Activated naive CD4-positive, alpha-beta T cell treated with anti-CD3 and anti-CD28 coated beads, Interleukin-2, amount 10 ng/mL, durations not matched to agents 7 days and 5 days (primary cell): Measurements from ENCODE around the gene PPIL6.
A peak's percentile ranks its signal among the peaks of the same experiment; 100 is the strongest.

Experiments
- CTCF ChIA-PET: fragments of 350-600 bp; sonication (Branson Sonifier 250); formaldehyde crosslinking; loops from one replicate; lab custom pipeline; 2021; ENCODE audit warnings: antibody characterized with exemption; lab: Charles Lee
- DNase-seq: peaks from one replicate; pipeline ENCODE4 v3.0.0-alpha.2; 2020
- H3K27ac Mint-ChIP-seq: one replicate; pipeline ENCODE4 v1.8.0; 2021; ENCODE audit warnings: mild to moderate bottlenecking, moderate library complexity, mixed read lengths
- H3K27me3 Mint-ChIP-seq: one replicate; pipeline ENCODE4 v1.8.0; 2021; ENCODE audit warnings: mild to moderate bottlenecking, mixed read lengths
- H3K36me3 Mint-ChIP-seq: one replicate; pipeline ENCODE4 v1.8.0; 2021; ENCODE audit warnings: mixed read lengths
- H3K4me1 Mint-ChIP-seq: one replicate; pipeline ENCODE4 v1.8.0; 2021; ENCODE audit warnings: mixed read lengths
- H3K4me3 Mint-ChIP-seq: one replicate; pipeline ENCODE4 v1.8.0; 2021; ENCODE audit warnings: mild to moderate bottlenecking, moderate library complexity, mixed read lengths
- H3K9me3 Mint-ChIP-seq: one replicate; pipeline ENCODE4 v1.8.0; 2021; ENCODE audit warnings: mixed read lengths

PPIL6 gene

DNA sequence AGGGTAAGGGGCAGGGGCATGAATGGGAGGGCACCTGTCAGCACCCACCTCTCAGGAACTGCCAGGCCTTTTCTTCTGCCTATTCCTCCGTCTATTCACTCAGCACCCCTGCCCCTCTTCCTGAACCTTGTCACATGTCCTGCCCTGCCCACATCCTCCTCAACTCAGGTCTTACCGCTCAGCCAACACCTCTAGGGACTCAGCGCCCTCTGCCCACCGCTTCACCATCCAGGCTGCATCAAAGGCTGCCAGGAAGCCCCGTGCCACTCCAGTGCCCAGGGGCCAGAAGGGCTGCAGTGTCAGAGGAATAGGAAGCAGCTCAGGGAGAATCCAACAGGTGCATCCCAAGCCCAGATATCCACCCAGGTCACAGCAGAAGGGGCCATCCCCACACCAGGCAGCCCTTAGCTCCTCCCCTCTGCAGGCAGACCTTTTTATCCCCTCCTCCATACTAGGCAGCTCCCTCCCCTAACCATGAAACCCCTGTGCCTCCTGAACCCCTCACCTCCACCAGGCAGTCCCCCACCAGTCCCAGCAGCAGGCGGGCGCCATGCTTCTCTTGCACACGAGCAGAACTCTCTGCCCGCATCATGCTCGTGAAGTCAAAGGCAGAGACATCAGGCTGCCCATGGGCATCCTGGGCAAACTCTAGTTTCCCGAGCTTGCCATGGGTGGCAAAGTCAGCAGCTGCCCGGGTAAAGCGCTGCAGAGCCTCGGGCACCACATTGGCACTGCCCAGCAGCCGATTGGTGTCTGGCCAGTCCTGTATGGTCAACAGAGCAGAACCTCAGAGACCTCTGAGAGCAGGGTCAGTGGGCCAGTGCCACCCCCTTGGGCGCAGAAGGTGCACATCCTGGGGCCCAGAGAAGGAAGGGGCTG, 9.6 kb upstream of the PPIL6 start:
- Mint-ChIP-seq H3K27me3 (no peaks in the 10 kb centered on the region), H3K4me1 (peaks cover 69% of the 10 kb centered on the region), H3K36me3 (peaks cover 52% of the 10 kb centered on the region), H3K27ac (peak overlapping the region; percentile 25), H3K9me3 (no peaks in the 10 kb centered on the region), H3K4me3 (peak overlapping the region; percentile 24)
- peak; percentile 66 for DNase-seq
- CTCF ChIA-PET = interaction anchor here (1.0 to 1.2 kb wide), 2 partner anchors 9 to 262 kb away, joined by 3 read pairs; partner anchors contain the start of genes PPIL6 and SMPD2

DNA sequence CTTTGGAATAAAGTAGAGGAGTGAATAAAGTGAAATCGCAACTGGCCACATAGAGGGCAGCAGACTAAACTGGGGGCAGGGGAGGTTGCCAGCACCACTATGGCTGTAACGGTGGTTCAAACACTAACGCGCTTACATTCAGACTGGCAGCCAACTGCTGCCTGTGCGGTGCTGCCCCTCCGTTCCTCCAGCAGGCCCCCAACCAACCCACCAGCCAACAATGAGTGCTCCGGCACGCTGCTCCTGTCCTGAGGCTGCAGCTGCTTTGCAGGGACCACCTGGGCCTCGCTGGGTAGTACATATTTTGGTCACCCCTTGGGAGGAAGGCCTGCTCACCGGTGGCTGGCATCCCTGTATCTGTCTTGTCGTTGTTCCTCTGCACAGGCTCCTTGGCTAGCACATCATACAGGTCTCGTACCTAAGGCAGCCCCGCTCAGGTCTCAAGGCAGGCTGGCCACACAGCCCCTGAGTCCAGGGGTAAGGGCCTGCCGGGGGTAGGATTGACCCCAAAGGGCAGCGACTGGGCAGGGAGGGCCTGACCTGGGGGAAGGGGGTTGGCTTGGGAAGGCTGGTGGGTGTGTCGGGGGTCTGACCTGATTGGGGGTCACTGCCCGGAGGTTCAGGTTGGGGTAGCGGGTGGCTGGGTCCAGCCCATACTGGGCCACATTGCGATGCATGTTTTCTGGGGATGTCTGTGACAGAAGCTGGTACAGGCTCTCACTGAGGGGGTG, 8.8 kb upstream of the PPIL6 start:
- H3K9me3 Mint-ChIP-seq = no peaks in the 10 kb centered on the region

DNA sequence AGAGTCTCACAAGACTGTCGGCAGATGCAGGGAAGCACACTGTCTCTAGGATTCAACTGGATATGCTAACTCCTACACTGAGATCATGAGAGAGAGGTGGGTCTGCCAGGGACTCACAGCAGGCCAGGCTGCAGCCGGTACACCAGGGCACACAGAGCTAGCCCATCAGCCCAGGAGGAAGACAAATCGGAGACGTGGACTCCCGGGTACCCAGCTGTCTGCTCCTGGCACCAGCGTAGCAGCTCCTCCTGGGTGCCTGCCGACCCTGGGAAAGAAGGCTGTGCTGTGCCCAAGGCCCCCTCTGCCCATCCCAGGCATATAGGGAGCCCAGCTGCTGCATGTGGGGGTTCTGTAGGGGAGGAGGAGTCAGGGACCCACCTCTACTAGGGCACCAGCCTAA, 8.2 kb upstream of the PPIL6 start:
- CTCF ChIA-PET = interaction anchor here (0.8 to 1.2 kb wide), 2 partner anchors 9 to 16 kb away, joined by 3 read pairs; no protein-coding TSS in a partner anchor
- Mint-ChIP-seq H3K9me3 (no peaks in the 10 kb centered on the region), H3K4me1 (peaks cover 58% of the 10 kb centered on the region), H3K4me3 (no peak overlapping the region), H3K36me3 (peaks cover 48% of the 10 kb centered on the region), H3K27ac (peak overlapping the region; percentile 50), H3K27me3 (no peaks in the 10 kb centered on the region)
- no peak for DNase-seq

More for the DNA sequence above, 8.8 kb upstream of the PPIL6 start:
- Mint-ChIP-seq H3K4me1 (peaks cover 64% of the 10 kb centered on the region), H3K27ac (peak overlapping the region; percentile 25), H3K36me3 (peaks cover 52% of the 10 kb centered on the region), H3K27me3 (no peaks in the 10 kb centered on the region), H3K4me3 (peak overlapping the region; percentile 24)
- no peak for DNase-seq
- CTCF ChIA-PET = interaction anchor here (0.8 to 1.2 kb wide), 2 partner anchors 8 to 15 kb away, joined by 3 read pairs; no protein-coding TSS in a partner anchor

DNA sequence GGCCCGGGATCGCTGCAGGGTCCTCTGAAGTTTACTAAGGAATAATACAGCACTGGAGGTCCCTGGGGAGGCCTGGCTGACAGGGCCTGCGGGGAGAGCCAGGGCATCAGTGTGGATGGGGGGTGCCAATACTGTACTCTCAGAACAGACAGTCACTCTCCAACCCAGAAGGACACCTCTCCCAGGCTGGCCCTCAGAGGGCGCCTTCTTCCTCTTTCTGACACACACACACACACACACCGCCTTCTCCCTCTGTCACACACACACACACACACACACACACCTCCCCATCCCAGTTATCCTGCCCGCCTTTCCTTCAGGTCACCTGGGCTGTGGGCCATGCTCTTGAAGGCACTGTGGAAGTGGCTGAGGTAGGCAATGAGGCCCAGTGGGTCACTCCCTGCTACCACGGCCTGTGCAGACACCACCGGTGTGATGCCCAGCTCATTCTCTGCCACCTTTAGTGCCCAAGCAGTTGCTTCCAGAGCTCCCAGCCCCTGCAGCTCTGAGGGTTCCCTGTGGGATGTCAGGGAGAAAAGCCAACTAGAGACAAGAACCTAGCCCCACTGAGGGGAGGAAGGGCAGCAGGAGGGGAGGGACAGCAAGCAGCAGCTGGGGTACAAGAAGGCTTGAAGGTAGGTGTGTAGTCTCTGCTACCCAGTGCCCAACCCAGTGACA, 7.6 kb upstream of the PPIL6 start:
- Mint-ChIP-seq H3K27me3 (no peaks in the 10 kb centered on the region), H3K4me1 (peaks cover 56% of the 10 kb centered on the region), H3K36me3 (peaks cover 51% of the 10 kb centered on the region), H3K27ac (peak overlapping the region; percentile 56), H3K4me3 (no peak overlapping the region), H3K9me3 (no peaks in the 10 kb centered on the region)
- CTCF ChIA-PET = interaction anchor here (0.8 to 1.2 kb wide), 2 partner anchors 9 to 16 kb away, joined by 3 read pairs; no protein-coding TSS in a partner anchor
- no peak for DNase-seq

DNA sequence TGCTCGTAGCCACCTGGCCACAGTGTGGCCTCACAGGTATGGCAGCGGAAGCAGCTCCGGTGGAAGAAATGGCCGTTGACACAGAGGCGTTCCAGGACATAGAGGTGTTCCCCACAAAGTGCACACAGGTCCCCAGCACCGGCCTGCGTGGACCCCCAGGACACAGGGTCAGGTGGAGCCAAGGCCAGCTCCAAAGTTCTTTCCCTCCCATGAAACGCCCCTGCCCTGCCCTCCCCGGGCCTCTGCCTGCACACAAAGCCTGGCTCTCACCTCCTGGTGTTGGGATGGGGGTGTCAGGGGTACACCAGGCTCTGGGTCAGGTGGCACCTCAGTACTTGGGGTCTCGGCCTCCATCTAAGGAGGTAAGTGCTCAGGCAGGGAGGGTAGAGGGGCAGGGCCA, 6.7 kb upstream of the PPIL6 start:
- Mint-ChIP-seq H3K4me3 (no peak overlapping the region), H3K27me3 (no peaks in the 10 kb centered on the region), H3K27ac (no peak overlapping the region), H3K4me1 (peaks cover 56% of the 10 kb centered on the region), H3K9me3 (no peaks in the 10 kb centered on the region), H3K36me3 (peaks cover 54% of the 10 kb centered on the region)
- CTCF ChIA-PET = interaction anchor here (0.6 kb wide), 1 partner anchor 8 kb away, joined by 3 read pairs; no protein-coding TSS in a partner anchor
- DNase-seq = no peak

DNA sequence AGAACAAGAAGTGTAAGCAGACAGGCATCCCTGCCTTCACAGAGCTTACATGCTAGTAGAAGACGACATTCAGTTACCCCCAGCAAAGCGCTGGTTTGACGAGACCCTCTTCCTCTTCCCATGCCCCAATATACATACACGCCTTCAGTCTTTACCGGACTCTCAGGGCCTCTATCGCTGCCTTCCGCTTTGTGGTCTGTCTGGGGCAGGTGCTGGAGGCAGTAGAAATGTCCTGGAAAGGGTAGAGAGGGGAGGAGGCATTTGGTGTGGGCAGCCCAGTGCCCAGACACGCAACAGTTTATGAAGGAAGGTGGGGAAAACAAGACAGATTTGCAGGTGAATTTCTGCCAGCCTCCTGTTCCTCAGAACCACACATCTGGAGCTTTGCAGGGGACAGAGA, 6.1 kb upstream of the PPIL6 start:
- Mint-ChIP-seq H3K9me3 (no peaks in the 10 kb centered on the region), H3K4me1 (peaks cover 56% of the 10 kb centered on the region), H3K27ac (peak overlapping the region; percentile 65), H3K36me3 (peaks cover 53% of the 10 kb centered on the region), H3K4me3 (no peak overlapping the region), H3K27me3 (no peaks in the 10 kb centered on the region)
- CTCF ChIA-PET = no interaction called here
- no peak for DNase-seq

DNA sequence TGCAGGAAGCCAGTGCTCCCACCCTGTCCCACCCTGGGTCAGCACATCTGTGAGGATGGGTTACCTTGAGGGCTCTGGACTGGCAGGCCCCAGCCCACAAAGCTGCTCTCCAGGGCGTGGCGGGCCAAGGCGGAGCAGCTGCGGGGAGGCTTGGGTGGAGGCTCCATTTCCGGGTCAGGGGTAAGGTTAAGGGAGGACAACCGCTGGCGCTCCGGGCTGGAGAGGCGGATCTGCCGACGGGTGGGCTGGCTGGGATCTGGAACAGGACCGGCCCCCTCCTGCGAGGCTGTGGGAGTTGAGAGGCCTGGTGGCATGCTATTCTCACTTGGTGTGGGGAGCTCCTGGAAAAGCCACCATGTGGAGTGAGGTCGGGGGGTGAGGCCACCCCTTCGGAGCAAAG, 5.6 kb upstream of the PPIL6 start:
- CTCF ChIA-PET = interaction anchor here (1.7 kb wide), 1 partner anchor 9 kb away, joined by 3 read pairs; the partner anchor contains the start of gene MICAL1
- H3K27ac Mint-ChIP-seq = no peak overlapping the region

DNA sequence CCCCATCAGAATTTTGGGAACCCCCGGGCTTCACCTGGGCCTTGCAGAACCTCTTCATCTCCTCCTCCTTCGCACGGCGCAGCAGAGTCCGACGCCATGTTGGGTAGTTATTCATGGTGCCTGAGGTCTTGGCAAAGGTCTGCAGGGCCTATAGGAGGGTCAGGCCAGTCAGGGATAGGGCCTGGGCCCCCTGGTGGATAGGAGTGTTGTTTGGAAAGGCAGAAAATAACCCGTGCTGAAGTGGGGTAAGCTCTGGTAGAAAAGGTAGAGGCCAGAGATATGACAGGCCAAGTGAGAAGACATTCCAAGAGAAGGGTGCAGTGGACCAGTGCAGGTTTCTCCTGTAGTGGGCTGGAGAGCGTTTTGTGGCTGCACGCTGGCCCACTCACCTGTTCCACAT, 5.0 kb upstream of the PPIL6 start:
- Mint-ChIP-seq H3K4me1 (peaks cover 53% of the 10 kb centered on the region), H3K27me3 (peaks cover 4% of the 10 kb centered on the region), H3K27ac (peak overlapping the region; percentile 80), H3K4me3 (no peak overlapping the region), H3K36me3 (peaks cover 48% of the 10 kb centered on the region), H3K9me3 (no peaks in the 10 kb centered on the region)
- CTCF ChIA-PET = interaction anchor here (0.5 to 1.7 kb wide), 2 partner anchors 10 to 396 kb away, joined by 3 read pairs; partner anchors contain the start of gene MICAL1
- no peak for DNase-seq

More for the DNA sequence above, 5.6 kb upstream of the PPIL6 start:
- Mint-ChIP-seq H3K4me3 (no peak overlapping the region), H3K9me3 (no peaks in the 10 kb centered on the region), H3K4me1 (peaks cover 59% of the 10 kb centered on the region), H3K36me3 (peaks cover 52% of the 10 kb centered on the region), H3K27me3 (peaks cover 2% of the 10 kb centered on the region)
- DNase-seq = no peak

DNA sequence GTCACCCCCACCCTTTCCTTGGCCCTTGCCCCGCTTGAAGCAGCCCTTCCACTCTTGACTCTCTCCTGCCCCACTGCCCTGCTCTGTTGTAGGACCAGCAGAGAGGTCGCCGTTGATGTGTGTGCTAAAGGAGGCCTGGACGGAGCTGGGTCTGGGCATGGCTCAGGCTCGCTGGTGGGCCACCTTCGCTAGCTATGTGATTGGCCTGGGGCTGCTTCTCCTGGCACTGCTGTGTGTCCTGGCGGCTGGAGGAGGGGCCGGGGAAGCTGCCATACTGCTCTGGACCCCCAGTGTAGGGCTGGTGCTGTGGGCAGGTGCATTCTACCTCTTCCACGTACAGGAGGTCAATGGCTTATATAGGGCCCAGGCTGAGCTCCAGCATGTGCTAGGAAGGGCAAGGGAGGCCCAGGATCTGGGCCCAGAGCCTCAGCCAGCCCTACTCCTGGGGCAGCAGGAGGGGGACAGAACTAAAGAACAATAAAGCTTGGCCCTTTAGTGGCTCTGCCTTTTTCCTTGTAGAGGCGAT, 3.1 kb upstream of the PPIL6 start:
- peaks cover 46% of the 10 kb centered on the region for H3K36me3 Mint-ChIP-seq
- DNase-seq = no peak
- no peak overlapping the region for H3K27ac Mint-ChIP-seq
- H3K4me3 Mint-ChIP-seq = no peak overlapping the region
- peaks cover 4% of the 10 kb centered on the region for H3K27me3 Mint-ChIP-seq
- peaks cover 42% of the 10 kb centered on the region for H3K4me1 Mint-ChIP-seq
- CTCF ChIA-PET = interaction anchor here (1.1 to 4.1 kb wide), 2 partner anchors 11 to 61 kb away, joined by 4 to 35 read pairs; partner anchors contain the start of genes CD164 and MICAL1
- H3K9me3 Mint-ChIP-seq = no peaks in the 10 kb centered on the region

DNA sequence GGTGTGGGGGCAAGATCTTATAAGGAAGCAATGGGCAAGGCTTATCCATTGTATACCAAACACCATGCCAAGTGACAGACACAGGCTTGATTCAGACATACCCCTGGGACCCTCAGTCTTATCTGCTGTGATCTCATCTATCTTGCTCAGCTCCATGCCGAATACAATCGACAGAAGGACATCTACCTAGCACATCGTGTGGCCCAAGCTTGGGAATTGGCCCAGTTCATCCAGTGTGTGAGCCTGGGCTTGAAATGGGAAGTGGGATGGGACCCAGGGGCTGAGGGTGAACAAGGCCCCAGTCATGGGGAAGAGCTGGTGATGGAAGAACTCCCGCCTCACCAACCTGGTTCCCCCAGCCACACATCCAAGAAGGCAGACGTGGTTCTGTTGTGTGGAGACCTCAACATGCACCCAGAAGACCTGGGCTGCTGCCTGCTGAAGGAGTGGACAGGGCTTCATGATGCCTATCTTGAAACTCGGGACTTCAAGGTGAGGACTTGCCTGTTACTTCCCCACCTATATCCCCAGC, 2.0 kb upstream of the PPIL6 start:
- peaks cover 38% of the 10 kb centered on the region for H3K36me3 Mint-ChIP-seq
- H3K9me3 Mint-ChIP-seq = no peaks in the 10 kb centered on the region
- H3K27ac Mint-ChIP-seq = peak overlapping the region; percentile 28
- peak overlapping the region; percentile 94 for H3K4me3 Mint-ChIP-seq
- H3K27me3 Mint-ChIP-seq = peaks cover 5% of the 10 kb centered on the region
- no peak for DNase-seq
- CTCF ChIA-PET = interaction anchor here (1.0 to 4.1 kb wide), 4 partner anchors 12 to 254 kb away, joined by 3 to 35 read pairs (median 4); partner anchors contain the start of genes CD164 and MICAL1
- peaks cover 34% of the 10 kb centered on the region for H3K4me1 Mint-ChIP-seq

DNA sequence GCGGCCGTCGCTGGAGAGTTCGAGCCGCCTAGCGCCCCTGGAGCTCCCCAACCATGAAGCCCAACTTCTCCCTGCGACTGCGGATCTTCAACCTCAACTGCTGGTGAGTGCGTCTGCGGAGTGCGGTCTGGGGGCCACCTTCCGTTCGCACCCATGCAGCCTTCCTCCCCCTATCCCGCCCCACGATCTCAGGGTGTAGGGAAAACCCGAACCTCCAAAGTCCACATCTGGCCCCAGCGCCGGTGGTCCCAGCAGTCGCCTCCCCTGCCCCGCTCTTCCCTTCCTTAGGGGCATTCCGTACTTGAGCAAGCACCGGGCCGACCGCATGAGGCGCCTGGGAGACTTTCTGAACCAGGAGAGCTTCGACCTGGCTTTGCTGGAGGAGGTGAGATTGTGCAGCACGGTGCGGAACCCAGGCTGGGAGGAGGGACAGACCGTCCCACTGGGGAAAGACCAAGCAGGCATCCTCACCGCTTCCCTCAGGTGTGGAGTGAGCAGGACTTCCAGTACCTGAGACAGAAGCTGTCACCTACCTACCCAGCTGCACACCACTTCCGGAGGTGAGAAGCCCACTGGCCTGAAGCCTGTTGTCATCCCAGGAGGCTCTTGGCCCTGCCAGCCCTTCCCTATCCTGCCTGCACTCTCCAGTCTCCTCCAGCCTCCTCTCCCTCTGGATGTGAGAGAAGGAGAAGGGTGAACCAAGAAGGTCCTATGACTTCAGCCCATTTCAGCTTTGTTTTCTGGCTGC, 815 bp upstream of the PPIL6 start:
- peak overlapping the region; percentile 87 for H3K27ac Mint-ChIP-seq
- H3K27me3 Mint-ChIP-seq = peaks cover 10% of the 10 kb centered on the region
- peaks cover 30% of the 10 kb centered on the region for H3K4me1 Mint-ChIP-seq
- DNase-seq = peak; percentile 56
- CTCF ChIA-PET = interaction anchor here (0.9 to 4.1 kb wide), 9 partner anchors 9 to 255 kb away, joined by 3 to 35 read pairs (median 4); partner anchors contain the start of genes CD164 and MICAL1
- H3K9me3 Mint-ChIP-seq = no peaks in the 10 kb centered on the region
- H3K4me3 Mint-ChIP-seq = peak overlapping the region; percentile 94
- peaks cover 31% of the 10 kb centered on the region for H3K36me3 Mint-ChIP-seq

DNA sequence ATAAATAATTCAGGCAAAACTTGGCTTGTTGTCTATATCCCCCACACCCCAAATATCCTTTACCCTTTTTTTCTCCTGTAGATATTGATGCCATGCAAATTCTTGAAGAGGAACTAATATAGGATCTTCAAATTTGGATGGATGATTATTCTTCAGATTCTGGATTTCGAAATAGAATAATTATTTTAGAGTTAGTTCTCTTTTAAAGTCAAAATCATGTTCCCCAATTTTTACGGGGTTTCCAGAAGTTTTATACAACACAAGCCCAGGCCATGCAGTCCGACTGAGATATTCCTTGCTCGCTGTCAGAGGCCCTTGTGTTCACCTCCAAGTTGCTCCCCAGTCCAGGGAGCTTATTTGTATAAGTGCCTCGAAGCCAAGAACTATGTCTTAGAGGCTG, 4.4 kb downstream of the PPIL6 start:
- Mint-ChIP-seq H3K36me3 (peaks cover 1% of the 10 kb centered on the region), H3K4me3 (no peak overlapping the region), H3K27me3 (peaks cover 17% of the 10 kb centered on the region), H3K9me3 (no peaks in the 10 kb centered on the region), H3K4me1 (peaks cover 5% of the 10 kb centered on the region), H3K27ac (no peak overlapping the region)
- CTCF ChIA-PET = interaction anchor here (2.2 kb wide), 1 partner anchor 248 kb away, joined by 10 read pairs; no protein-coding TSS in a partner anchor
- DNase-seq = no peak
